Measurements from ENCODE around the gene LHX1. TPM values are rescaled to one million over a fixed set of nuclear protein-coding genes. Genes with fewer than 3 reads are reported as not detected.
A peak's percentile ranks its signal among the peaks of the same experiment; 100 is the strongest.

The LHX1 gene
- polyA plus RNA-seq, 1 donor from 2014 or later: 2.5 TPM

DNA sequence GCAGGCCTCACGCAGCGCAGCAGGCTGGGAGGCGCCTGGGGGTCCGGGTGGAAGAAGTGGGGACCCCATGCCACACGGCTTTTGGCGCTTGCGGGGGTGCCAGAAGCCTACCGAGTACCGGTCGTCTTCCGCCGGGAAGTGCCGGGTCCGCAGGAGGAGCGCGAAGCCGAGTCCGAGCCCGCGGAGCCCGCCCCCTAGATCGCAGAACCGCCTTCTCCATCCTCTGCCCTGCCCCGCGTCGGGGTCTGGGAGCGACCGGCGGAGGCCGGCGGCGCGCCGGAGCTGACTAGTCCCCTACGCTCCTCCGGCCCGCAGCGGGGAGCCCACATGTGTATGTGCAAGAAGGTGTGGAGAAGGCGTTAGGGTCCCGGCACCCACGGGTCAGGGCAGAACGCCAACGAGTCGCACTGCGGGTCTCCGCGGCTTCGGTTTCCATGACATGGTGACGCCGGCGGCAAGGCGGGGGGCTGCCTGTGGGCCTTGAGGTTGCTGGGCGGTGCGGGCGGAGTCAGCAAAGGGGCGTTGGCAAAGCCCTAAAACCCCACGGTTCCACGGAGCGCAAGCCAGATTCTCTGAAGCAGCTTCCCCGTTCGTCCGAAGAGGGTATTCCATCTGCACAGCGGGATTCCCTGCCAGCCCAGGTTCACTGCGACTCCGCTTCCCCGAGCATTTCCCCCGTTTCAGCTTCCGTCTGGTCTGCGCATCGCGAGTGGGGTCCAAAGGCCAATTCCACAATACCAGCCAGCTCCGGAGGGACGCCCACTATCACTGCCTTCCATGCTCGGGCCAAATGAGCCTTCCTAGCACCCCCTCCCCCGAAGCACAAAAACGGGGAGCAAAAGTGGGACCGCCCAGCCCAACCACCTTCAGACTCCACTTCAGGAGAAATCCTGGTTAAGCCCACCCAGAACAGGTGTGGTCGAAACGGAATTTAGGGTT is 2.3 kb upstream of the LHX1 start:
- Histone ChIP-seq H4K20me1 (ENCODE audit: insufficient read depth) (no peaks in the 10 kb centered on the region), H3K4me2 (ENCODE audit: low read length) (no peak overlapping the region), H3K4me3 (ENCODE audit: low read length) (peak overlapping the region; percentile 54), H3K79me2 (replicated peaks; ENCODE audit: insufficient read depth, low read length) (no peaks in the 10 kb centered on the region), H3K27me3 (ENCODE audit: insufficient read depth, low read depth, low read length) (peaks cover 99% of the 10 kb centered on the region), H2AFZ (ENCODE audit: low read depth, low read length) (no peak overlapping the region), H3K36me3 (ENCODE audit: insufficient read depth, low read length) (no peaks in the 10 kb centered on the region), H3K9me3 (ENCODE audit: low read length) (no peaks in the 10 kb centered on the region), H3F3A (ENCODE audit: insufficient read depth, low read length, poor library complexity, severe bottlenecking) (no peaks in the 10 kb centered on the region), H3K27ac (ENCODE audit: low read length) (no peak overlapping the region), H3K9ac (ENCODE audit: low read length) (no peak overlapping the region), H3K9me2 (ENCODE audit: insufficient read depth, low read length) (no peaks in the 10 kb centered on the region)
- peak; percentile 98 for TF ChIP-seq EZH2 (IDR thresholded peaks at IDR 0.05; ENCODE audit: borderline replicate concordance, insufficient read depth, low read length, poor library complexity, severe bottlenecking)
- no peak for TF ChIP-seq REST (IDR thresholded peaks at IDR 0.05; ENCODE audit: borderline replicate concordance)
- no peak for TF ChIP-seq SMC3 (conservative IDR thresholded peaks at IDR 0.05; ENCODE audit: poor library complexity)
- TF ChIP-seq POLR2AphosphoS5 (IDR thresholded peaks at IDR 0.05): no peak
- TF ChIP-seq CTCF (IDR thresholded peaks at IDR 0.05; ENCODE audit: poor library complexity, severe bottlenecking): no peak

- no peaks in the 10 kb centered on the region for H4K20me1 ChIP-seq (ENCODE audit: insufficient read depth)
- H3K4me2 ChIP-seq (ENCODE audit: low read length): no peak overlapping the region
- peak overlapping the region; percentile 54 for H3K4me3 ChIP-seq (ENCODE audit: low read length)
- TF ChIP-seq EZH2 (IDR thresholded peaks at IDR 0.05; ENCODE audit: borderline replicate concordance, insufficient read depth, low read length, poor library complexity, severe bottlenecking) (peak; percentile 100), TAF1 (IDR thresholded peaks at IDR 0.05; ENCODE audit: low read depth) (no peak)
- H3K79me2 ChIP-seq (replicated peaks; ENCODE audit: insufficient read depth, low read length): no peaks in the 10 kb centered on the region
- no peak overlapping the region for H3K27ac ChIP-seq (ENCODE audit: low read length)
- no peak overlapping the region for H2AFZ ChIP-seq (ENCODE audit: low read depth, low read length)
- H3F3A ChIP-seq (ENCODE audit: insufficient read depth, low read length, poor library complexity, severe bottlenecking): no peaks in the 10 kb centered on the region
- H3K9ac ChIP-seq (ENCODE audit: low read length): no peak overlapping the region
- H3K36me3 ChIP-seq (ENCODE audit: insufficient read depth, low read length): no peaks in the 10 kb centered on the region
- H3K9me2 ChIP-seq (ENCODE audit: insufficient read depth, low read length): no peaks in the 10 kb centered on the region
- no peaks in the 10 kb centered on the region for H3K9me3 ChIP-seq (ENCODE audit: low read length)
- H3K27me3 ChIP-seq (ENCODE audit: insufficient read depth, low read depth, low read length): peaks cover 99% of the 10 kb centered on the region
These were observed 1.4 kb upstream of the LHX1 start for GRCh38 chr17:36935671-36936454.
